ENCODE data around the gene DERA. TPM values are rescaled to one million over a fixed set of nuclear protein-coding genes. Genes with fewer than 3 reads are reported as not detected.
A peak's percentile ranks its signal among the peaks of the same experiment; 100 is the strongest.

Gene DERA
- total RNA-seq, 1 donor from 2014 or later, result 91.2 TPM

- H3K4me1 ChIP-seq, result peaks cover 28% of the 10 kb centered on the region
- Mint-ChIP-seq H3K27me3 (ENCODE audit: insufficient read depth, low read depth) (peaks cover 2% of the 10 kb centered on the region), H3K27ac (no peak overlapping the region), H3K36me3 (peaks cover 27% of the 10 kb centered on the region), H3K4me3 (no peak overlapping the region), H3K9me3 (no peaks in the 10 kb centered on the region), H3K4me1 (peaks cover 3% of the 10 kb centered on the region)
- H3K36me3 ChIP-seq, result no peaks in the 10 kb centered on the region
- H3K9ac ChIP-seq, result no peak overlapping the region
- no peak overlapping the region for H3K27ac ChIP-seq
- H4K20me1 ChIP-seq (ENCODE audit: low read depth), result no peaks in the 10 kb centered on the region
- H2AFZ ChIP-seq (replicated peaks), result no peak overlapping the region
- H3K79me2 ChIP-seq (ENCODE audit: low read depth), result no peaks in the 10 kb centered on the region
- H3F3A ChIP-seq (ENCODE audit: low read depth), result peaks cover 16% of the 10 kb centered on the region
- H3K9me3 ChIP-seq (ENCODE audit: low read depth), result no peaks in the 10 kb centered on the region
- no peak overlapping the region for H3K4me3 ChIP-seq
- TF ChIP-seq, protein P1, sequence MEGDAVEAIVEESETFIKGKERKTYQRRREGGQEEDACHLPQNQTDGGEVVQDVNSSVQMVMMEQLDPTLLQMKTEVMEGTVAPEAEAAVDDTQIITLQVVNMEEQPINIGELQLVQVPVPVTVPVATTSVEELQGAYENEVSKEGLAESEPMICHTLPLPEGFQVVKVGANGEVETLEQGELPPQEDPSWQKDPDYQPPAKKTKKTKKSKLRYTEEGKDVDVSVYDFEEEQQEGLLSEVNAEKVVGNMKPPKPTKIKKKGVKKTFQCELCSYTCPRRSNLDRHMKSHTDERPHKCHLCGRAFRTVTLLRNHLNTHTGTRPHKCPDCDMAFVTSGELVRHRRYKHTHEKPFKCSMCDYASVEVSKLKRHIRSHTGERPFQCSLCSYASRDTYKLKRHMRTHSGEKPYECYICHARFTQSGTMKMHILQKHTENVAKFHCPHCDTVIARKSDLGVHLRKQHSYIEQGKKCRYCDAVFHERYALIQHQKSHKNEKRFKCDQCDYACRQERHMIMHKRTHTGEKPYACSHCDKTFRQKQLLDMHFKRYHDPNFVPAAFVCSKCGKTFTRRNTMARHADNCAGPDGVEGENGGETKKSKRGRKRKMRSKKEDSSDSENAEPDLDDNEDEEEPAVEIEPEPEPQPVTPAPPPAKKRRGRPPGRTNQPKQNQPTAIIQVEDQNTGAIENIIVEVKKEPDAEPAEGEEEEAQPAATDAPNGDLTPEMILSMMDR (IDR thresholded peaks at IDR 0.05), result no peak
- TF ChIP-seq EZH2phosphoT487 (IDR thresholded peaks at IDR 0.05) (no peak), EZH2 (IDR thresholded peaks at IDR 0.05) (no peak)
- DNase-seq (ENCODE audit: low spot score), result no peak
- H3K27me3 ChIP-seq, result no peaks in the 10 kb centered on the region
- H3K4me2 ChIP-seq, result no peak overlapping the region
Observed at GRCh38 chr12:16030744-16031143, 119.6 kb downstream of the DERA start.

GRCh38 chr12:16034136-16034817 is 123.1 kb downstream of the DERA start:
- Histone ChIP-seq H3K27me3 (no peaks in the 10 kb centered on the region), H3F3A (ENCODE audit: low read depth) (peaks cover 12% of the 10 kb centered on the region), H3K4me2 (no peak overlapping the region), H3K9ac (no peak overlapping the region), H3K27ac (no peak overlapping the region), H3K4me3 (no peak overlapping the region), H4K20me1 (ENCODE audit: low read depth) (no peaks in the 10 kb centered on the region), H3K79me2 (ENCODE audit: low read depth) (no peaks in the 10 kb centered on the region), H2AFZ (replicated peaks) (no peak overlapping the region), H3K4me1 (peaks cover 33% of the 10 kb centered on the region), H3K9me3 (ENCODE audit: low read depth) (no peaks in the 10 kb centered on the region), H3K36me3 (no peaks in the 10 kb centered on the region)
- TF ChIP-seq EZH2phosphoT487 (IDR thresholded peaks at IDR 0.05), result no peak
- no peaks in the 10 kb centered on the region for H3K9me3 Mint-ChIP-seq
- peaks cover 19% of the 10 kb centered on the region for H3K36me3 Mint-ChIP-seq
- H3K27ac Mint-ChIP-seq, result no peak overlapping the region
- no peaks in the 10 kb centered on the region for H3K27me3 Mint-ChIP-seq (ENCODE audit: insufficient read depth, low read depth)
- H3K4me1 Mint-ChIP-seq, result peaks cover 8% of the 10 kb centered on the region
- DNase-seq (ENCODE audit: low spot score), result no peak
- H3K4me3 Mint-ChIP-seq, result no peak overlapping the region

DNA sequence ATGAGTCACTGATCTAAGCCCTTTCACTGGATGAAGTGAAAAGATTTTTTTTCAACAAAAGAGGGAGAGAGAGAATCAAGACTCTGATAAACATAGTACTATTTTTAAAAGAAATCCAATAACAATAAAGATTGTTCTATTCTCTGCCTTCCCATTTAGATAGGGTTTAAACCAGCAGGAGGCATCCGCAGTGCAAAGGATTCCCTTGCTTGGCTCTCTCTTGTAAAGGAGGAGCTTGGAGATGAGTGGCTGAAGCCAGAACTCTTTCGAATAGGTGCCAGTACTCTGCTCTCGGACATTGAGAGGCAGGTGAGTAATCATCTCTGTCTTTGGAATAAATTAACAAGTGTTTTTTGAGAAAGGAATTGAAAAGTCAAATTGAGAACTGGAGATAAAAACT is 124.9 kb downstream of the DERA start:
- TF ChIP-seq EZH2 (IDR thresholded peaks at IDR 0.05) (no peak), EZH2phosphoT487 (IDR thresholded peaks at IDR 0.05) (no peak)
- Mint-ChIP-seq H3K4me3 (no peak overlapping the region), H3K9me3 (no peaks in the 10 kb centered on the region), H3K27me3 (ENCODE audit: insufficient read depth, low read depth) (no peaks in the 10 kb centered on the region), H3K36me3 (peaks cover 15% of the 10 kb centered on the region), H3K4me1 (peaks cover 8% of the 10 kb centered on the region), H3K27ac (no peak overlapping the region)
- Histone ChIP-seq H3K4me1 (peaks cover 33% of the 10 kb centered on the region), H3F3A (ENCODE audit: low read depth) (peaks cover 12% of the 10 kb centered on the region), H3K27ac (no peak overlapping the region), H3K9me3 (ENCODE audit: low read depth) (no peaks in the 10 kb centered on the region), H4K20me1 (ENCODE audit: low read depth) (no peaks in the 10 kb centered on the region), H3K4me3 (no peak overlapping the region), H3K4me2 (peak overlapping the region; percentile 20), H3K9ac (no peak overlapping the region), H2AFZ (replicated peaks) (no peak overlapping the region), H3K79me2 (ENCODE audit: low read depth) (no peaks in the 10 kb centered on the region), H3K36me3 (no peaks in the 10 kb centered on the region), H3K27me3 (no peaks in the 10 kb centered on the region)
- peak; percentile 57 for DNase-seq (ENCODE audit: low spot score)

DNA sequence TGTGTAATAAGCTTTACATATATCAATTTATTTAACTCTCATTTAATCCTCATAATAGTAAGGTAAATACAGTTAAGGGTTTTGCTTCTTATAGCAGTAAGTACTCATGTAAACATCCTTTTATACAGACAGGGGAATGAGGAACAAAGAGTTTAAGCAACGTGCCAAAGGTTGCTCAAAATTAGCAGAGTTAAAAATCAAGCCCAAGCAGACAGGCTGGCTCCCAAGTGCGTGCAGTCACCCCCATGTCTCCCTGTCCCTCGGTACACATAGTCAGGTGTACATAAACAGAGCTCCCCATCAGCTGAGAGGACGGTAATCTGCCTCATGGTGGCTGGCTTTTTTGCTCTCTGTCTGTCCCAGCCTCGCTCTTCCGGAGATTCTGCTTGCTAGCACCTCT is 126.4 kb downstream of the DERA start:
- H3K36me3 Mint-ChIP-seq, result peaks cover 15% of the 10 kb centered on the region
- H3K27me3 Mint-ChIP-seq (ENCODE audit: insufficient read depth, low read depth), result peaks cover 2% of the 10 kb centered on the region

More for the DNA sequence above, 126.4 kb downstream of the DERA start:
- no peak overlapping the region for H3K9ac ChIP-seq
- Mint-ChIP-seq H3K4me1 (peaks cover 8% of the 10 kb centered on the region), H3K9me3 (peaks cover 2% of the 10 kb centered on the region), H3K4me3 (no peak overlapping the region), H3K27ac (no peak overlapping the region)
- no peaks in the 10 kb centered on the region for H3K79me2 ChIP-seq (ENCODE audit: low read depth)
- H3K9me3 ChIP-seq (ENCODE audit: low read depth), result no peaks in the 10 kb centered on the region
- H3K4me2 ChIP-seq, result no peak overlapping the region
- no peaks in the 10 kb centered on the region for H3K36me3 ChIP-seq
- no peak overlapping the region for H3K4me3 ChIP-seq
- H2AFZ ChIP-seq (replicated peaks), result no peak overlapping the region
- no peaks in the 10 kb centered on the region for H4K20me1 ChIP-seq (ENCODE audit: low read depth)
- no peak overlapping the region for H3K27ac ChIP-seq
- peaks cover 27% of the 10 kb centered on the region for H3K4me1 ChIP-seq
- no peaks in the 10 kb centered on the region for H3K27me3 ChIP-seq
- TF ChIP-seq EZH2phosphoT487 (IDR thresholded peaks at IDR 0.05) (no peak), EZH2 (IDR thresholded peaks at IDR 0.05) (no peak)
- TF ChIP-seq, protein P1 (IDR thresholded peaks at IDR 0.05), result no peak
- H3F3A ChIP-seq (ENCODE audit: low read depth), result peaks cover 12% of the 10 kb centered on the region
- DNase-seq (ENCODE audit: low spot score), result no peak
